Measurements from ENCODE around the gene ANKRD11. TPM values are rescaled to one million over a fixed set of nuclear protein-coding genes. Genes with fewer than 3 reads are reported as not detected.

Gene ANKRD11
- total RNA-seq, 1 donor from 2014 or later: 133 TPM

- Histone ChIP-seq H3K4me3 (ENCODE audit: low read depth, low read length) (no peak overlapping the region), H3K27me3 (ENCODE audit: control insufficient read depth, insufficient read depth, low read length) (no peaks in the 10 kb centered on the region), H3K36me3 (ENCODE audit: control insufficient read depth, insufficient read depth, low read length) (peaks cover 1% of the 10 kb centered on the region)
- no peak for DNase-seq (ENCODE audit: low read depth)
- TF ChIP-seq CTCF (IDR thresholded peaks at IDR 0.05; ENCODE audit: insufficient read depth, low read length, poor library complexity, severe bottlenecking): no peak
These were observed 196.9 kb downstream of the ANKRD11 start for GRCh38 chr16:89293276-89294143.

DNA sequence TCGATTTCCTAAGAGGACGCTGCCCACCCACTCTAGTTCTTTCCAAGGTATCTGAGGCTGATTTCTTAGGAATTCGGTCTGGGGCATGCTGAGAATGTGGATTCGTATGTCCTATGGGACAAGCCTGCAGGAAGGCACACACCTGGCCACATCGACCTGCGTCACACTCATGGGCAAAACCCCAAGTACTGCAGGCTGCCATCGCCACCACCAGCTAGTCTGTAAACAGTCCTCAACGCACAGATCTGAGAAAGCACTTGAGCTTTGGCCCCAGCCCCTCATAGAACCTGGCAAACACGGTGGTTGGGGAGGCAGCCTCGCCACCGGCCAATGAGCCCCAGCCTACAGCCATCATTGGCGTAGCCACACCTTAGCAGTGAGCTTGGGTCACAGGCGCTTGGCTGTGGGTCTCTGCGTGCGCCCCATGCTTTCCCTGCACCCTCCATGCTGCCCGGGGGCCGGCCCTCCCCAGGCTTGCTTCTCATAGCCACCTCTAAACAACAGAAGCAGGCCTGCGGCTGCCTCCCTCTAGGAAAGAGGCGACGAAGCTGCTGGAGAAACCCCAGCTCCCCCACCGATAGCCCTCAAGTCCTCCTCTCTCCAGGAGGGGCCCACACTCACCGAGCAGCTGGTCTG lies 197.8 kb downstream of the ANKRD11 start:
- Histone ChIP-seq H3K4me3 (ENCODE audit: low read depth, low read length) (no peak overlapping the region), H3K27me3 (ENCODE audit: control insufficient read depth, insufficient read depth, low read length) (no peaks in the 10 kb centered on the region), H3K36me3 (ENCODE audit: control insufficient read depth, insufficient read depth, low read length) (peaks cover 3% of the 10 kb centered on the region)
- no peak for TF ChIP-seq CTCF (IDR thresholded peaks at IDR 0.05; ENCODE audit: insufficient read depth, low read length, poor library complexity, severe bottlenecking)
- DNase-seq (ENCODE audit: low read depth): no peak

DNA sequence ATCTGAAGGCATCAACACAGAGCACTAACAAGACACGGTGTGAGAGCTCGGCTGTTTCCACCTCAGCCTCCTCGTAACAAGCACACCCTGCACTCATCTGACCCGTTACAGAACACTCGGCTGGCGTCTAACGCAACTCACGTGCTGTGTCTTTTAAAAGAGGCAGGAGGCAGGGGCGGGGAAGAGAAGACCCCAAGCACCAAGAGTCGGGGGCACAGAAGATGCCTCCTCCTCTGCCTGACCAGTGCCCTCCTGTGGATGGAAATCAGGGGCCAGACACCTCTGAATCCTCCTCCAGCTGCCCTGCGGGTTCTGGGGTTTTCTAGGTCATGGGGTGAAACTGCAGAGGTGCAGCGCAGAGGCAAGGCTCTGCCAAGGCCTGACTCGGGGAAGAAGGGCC lies 198.6 kb downstream of the ANKRD11 start:
- TF ChIP-seq CTCF (IDR thresholded peaks at IDR 0.05; ENCODE audit: insufficient read depth, low read length, poor library complexity, severe bottlenecking): no peak
- H3K27me3 ChIP-seq (ENCODE audit: control insufficient read depth, insufficient read depth, low read length): no peaks in the 10 kb centered on the region
- H3K4me3 ChIP-seq (ENCODE audit: low read depth, low read length): no peak overlapping the region
- no peak for DNase-seq (ENCODE audit: low read depth)
- H3K36me3 ChIP-seq (ENCODE audit: control insufficient read depth, insufficient read depth, low read length): peaks cover 3% of the 10 kb centered on the region

DNA sequence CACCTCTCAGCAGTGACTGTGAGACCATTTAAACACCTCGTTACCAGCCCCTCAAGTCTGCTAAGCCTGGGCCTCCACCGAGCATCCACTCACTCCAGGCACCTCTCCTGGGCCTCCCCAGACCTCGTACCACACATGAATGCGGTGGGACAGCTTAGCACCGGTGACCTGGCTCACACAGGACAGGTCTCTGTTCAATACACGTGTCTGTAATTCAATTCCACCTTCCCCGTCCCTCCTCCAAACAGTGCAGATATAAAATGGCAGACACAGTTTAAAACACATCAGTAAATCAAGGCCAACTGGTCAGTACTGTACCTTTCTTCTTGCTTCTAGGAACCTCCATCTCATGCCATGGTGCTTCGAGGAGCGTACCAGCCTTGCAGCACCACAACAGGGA lies 199.0 kb downstream of the ANKRD11 start:
- Histone ChIP-seq H3K4me3 (ENCODE audit: low read depth, low read length) (no peak overlapping the region), H3K36me3 (ENCODE audit: control insufficient read depth, insufficient read depth, low read length) (peaks cover 3% of the 10 kb centered on the region), H3K27me3 (ENCODE audit: control insufficient read depth, insufficient read depth, low read length) (no peaks in the 10 kb centered on the region)
- DNase-seq (ENCODE audit: low read depth): no peak
- no peak for TF ChIP-seq CTCF (IDR thresholded peaks at IDR 0.05; ENCODE audit: insufficient read depth, low read length, poor library complexity, severe bottlenecking)

GRCh38 chr16:89290887-89291286 lies 199.5 kb downstream of the ANKRD11 start:
- Histone ChIP-seq H3K4me3 (ENCODE audit: low read depth, low read length) (no peak overlapping the region), H3K27me3 (ENCODE audit: control insufficient read depth, insufficient read depth, low read length) (no peaks in the 10 kb centered on the region), H3K36me3 (ENCODE audit: control insufficient read depth, insufficient read depth, low read length) (peaks cover 3% of the 10 kb centered on the region)
- no peak for TF ChIP-seq CTCF (IDR thresholded peaks at IDR 0.05; ENCODE audit: insufficient read depth, low read length, poor library complexity, severe bottlenecking)
- DNase-seq (ENCODE audit: low read depth): no peak

Data from kidney epithelial cell (primary cell).